ENCODE measurements around the gene WDR7. TPM values are rescaled to one million over a fixed set of nuclear protein-coding genes. Genes with fewer than 3 reads are reported as not detected.

Gene WDR7
- total and polyA plus RNA-seq, 2 experiments from 2014 or later, result 9.8 to 15.0 TPM

- no peak for TF ChIP-seq CTCF (IDR thresholded peaks at IDR 0.05; ENCODE audit: low read depth, low read length)
- DNase-seq (ENCODE audit: low read depth in 1 of 2, low spot score in 1 of 2), result no peak
- no peaks in the 10 kb centered on the region for H3K9me3 ChIP-seq (ENCODE audit: low read depth)
- no peaks in the 10 kb centered on the region for H3K27me3 ChIP-seq
- H3K27ac ChIP-seq, result no peak overlapping the region
- H3K4me1 ChIP-seq (ENCODE audit: low read depth), result peaks cover 8% of the 10 kb centered on the region
- H3K4me3 ChIP-seq, result no peak overlapping the region
- H3K36me3 ChIP-seq, result no peaks in the 10 kb centered on the region
Observed at GRCh38 chr18:56635007-56635406, 16.2 kb upstream of the WDR7 start.

GRCh38 chr18:56637176-56637575 lies 14.0 kb upstream of the WDR7 start:
- Histone ChIP-seq H3K27ac (peak overlapping the region; percentile 97), H3K27me3 (no peaks in the 10 kb centered on the region), H3K36me3 (no peaks in the 10 kb centered on the region), H3K4me1 (ENCODE audit: low read depth) (peaks cover 8% of the 10 kb centered on the region), H3K4me3 (peak overlapping the region; percentile 76), H3K9me3 (ENCODE audit: low read depth) (no peaks in the 10 kb centered on the region)
- peak in 1 of 2 donors; percentile 15 for DNase-seq (ENCODE audit: low read depth in 1 of 2, low spot score in 1 of 2)
- TF ChIP-seq CTCF (IDR thresholded peaks at IDR 0.05; ENCODE audit: low read depth, low read length), result no peak

GRCh38 chr18:56637711-56638231 lies 13.4 kb upstream of the WDR7 start:
- DNase-seq (ENCODE audit: low read depth in 1 of 2, low spot score in 1 of 2), result peak; percentile 4 to 20

GRCh38 chr18:56638232-56639103 lies 12.7 kb upstream of the WDR7 start, which contains the start of gene TXNL1:
TSS of gene TXNL1 (minus strand) at chr18:56638592. CDS start at chr18:56638440, 152 bp downstream.
- Histone ChIP-seq H3K27ac (peak within 1 kb of the TSS; percentile 97), H3K9me3 (ENCODE audit: low read depth) (no peaks in the 10 kb centered on the region), H3K36me3 (no peaks in the 10 kb centered on the region), H3K4me1 (ENCODE audit: low read depth) (peaks cover 8% of the 10 kb centered on the region), H3K27me3 (no peaks in the 10 kb centered on the region), H3K4me3 (peak within 1 kb of the TSS; percentile 76)
- DNase-seq (ENCODE audit: low read depth in 1 of 2, low spot score in 1 of 2), result peak; percentile 99
- TF ChIP-seq CTCF (IDR thresholded peaks at IDR 0.05; ENCODE audit: low read depth, low read length), result no peak

More at GRCh38 chr18:56637711-56638231, 13.4 kb upstream of the WDR7 start:
- peak overlapping the region; percentile 97 for H3K27ac ChIP-seq
- no peaks in the 10 kb centered on the region for H3K36me3 ChIP-seq
- H3K27me3 ChIP-seq, result no peaks in the 10 kb centered on the region
- H3K4me3 ChIP-seq, result peak overlapping the region; percentile 76
- no peaks in the 10 kb centered on the region for H3K9me3 ChIP-seq (ENCODE audit: low read depth)
- H3K4me1 ChIP-seq (ENCODE audit: low read depth), result peaks cover 8% of the 10 kb centered on the region
- TF ChIP-seq CTCF (IDR thresholded peaks at IDR 0.05; ENCODE audit: low read depth, low read length), result no peak

- no peaks in the 10 kb centered on the region for H3K9me3 ChIP-seq (ENCODE audit: low read depth)
- peak overlapping the region; percentile 87 for H3K27ac ChIP-seq
- no peaks in the 10 kb centered on the region for H3K27me3 ChIP-seq
- H3K4me3 ChIP-seq, result peak overlapping the region; percentile 76
- H3K4me1 ChIP-seq (ENCODE audit: low read depth), result peaks cover 8% of the 10 kb centered on the region
- no peak for DNase-seq (ENCODE audit: low read depth in 1 of 2, low spot score in 1 of 2)
- TF ChIP-seq CTCF (IDR thresholded peaks at IDR 0.05; ENCODE audit: low read depth, low read length), result no peak
- H3K36me3 ChIP-seq, result no peaks in the 10 kb centered on the region
Observed at GRCh38 chr18:56639104-56639381, 12.1 kb upstream of the WDR7 start.
